Right lung (tissue), 5 donors: ENCODE measurements around the gene KRT80. TPM values are rescaled to one million over a fixed set of nuclear protein-coding genes. Genes with fewer than 3 reads are reported as not detected.

Experiments
- DNase-seq, 2 donors: peaks; one replicate each; pipeline ENCODE4 v3.0.0-alpha.2; 2013
- polyA plus RNA-seq, 5 donors: library from polyadenylated mRNA; unstranded; fragments of 120-200 nt; gene quantifications; one replicate each; pipeline versions ENCODE4 v1.2.1 to v1.2.3, GENCODE V29; 2013; ENCODE audit warnings: inconsistent platforms in 1 of 5, low replicate concordance in 1 of 5; ENCODE audit not compliant: insufficient read length in 5 of 5, insufficient read depth in 1 of 5

KRT80 gene
- polyA plus RNA-seq, 5 donors = 0.48 to 1.9 (median 0.90) TPM

- no peak for DNase-seq
Observed at GRCh38 chr12:52182384-52182783, 9.4 kb downstream of the KRT80 start.

GRCh38 chr12:52181746-52182145 is 10.1 kb downstream of the KRT80 start:
- DNase-seq = no peak

- DNase-seq = no peak
Observed at GRCh38 chr12:52180971-52181628, 10.7 kb downstream of the KRT80 start.

- no peak for DNase-seq
Observed at GRCh38 chr12:52179396-52179973, 12.3 kb downstream of the KRT80 start.

- no peak for DNase-seq
Observed at GRCh38 chr12:52178984-52179383, 12.8 kb downstream of the KRT80 start.

GRCh38 chr12:52178443-52178842 is 13.4 kb downstream of the KRT80 start:
- DNase-seq = no peak

GRCh38 chr12:52175371-52176350 is 16.2 kb downstream of the KRT80 start:
- DNase-seq = no peak

- no peak for DNase-seq
Observed at GRCh38 chr12:52173526-52173925, 18.3 kb downstream of the KRT80 start.

- no peak for DNase-seq
Observed at GRCh38 chr12:52172956-52173355, 18.9 kb downstream of the KRT80 start.

GRCh38 chr12:52171950-52172512 is 19.8 kb downstream of the KRT80 start:
- DNase-seq = no peak

- DNase-seq = no peak
Observed at GRCh38 chr12:52170827-52171226, 21.0 kb downstream of the KRT80 start.

- no peak for DNase-seq
Observed at GRCh38 chr12:52169886-52170285, 21.9 kb downstream of the KRT80 start.

GRCh38 chr12:52168019-52168717 is 23.6 kb downstream of the KRT80 start:
- no peak for DNase-seq

GRCh38 chr12:52167526-52167925 is 24.3 kb downstream of the KRT80 start:
- DNase-seq = no peak

GRCh38 chr12:52166672-52167071 is 25.1 kb downstream of the KRT80 start:
- DNase-seq = no peak

GRCh38 chr12:52165096-52165855 is 26.5 kb downstream of the KRT80 start:
- no peak for DNase-seq

- DNase-seq = no peak
Observed at GRCh38 chr12:52164624-52165023, 27.2 kb downstream of the KRT80 start.

- no peak for DNase-seq
Observed at GRCh38 chr12:52162981-52163380, 28.8 kb downstream of the KRT80 start.

- no peak for DNase-seq
Observed at GRCh38 chr12:52160200-52160599, 31.6 kb downstream of the KRT80 start.

- DNase-seq = no peak
Observed at GRCh38 chr12:52157566-52158150, 34.2 kb downstream of the KRT80 start.
